ENCODE results near the gene ARAP2.

- TF ChIP-seq CTCF (optimal IDR thresholded peaks at IDR 0.05 in 1 of 3, IDR thresholded peaks at IDR 0.05 in 1 of 3, conservative IDR thresholded peaks at IDR 0.05 in 1 of 3; ENCODE audit: extremely low read depth in 1 of 3, insufficient read depth in 2 of 3, low read length in 3 of 3), result no peak
- no peak for TF ChIP-seq EZH2 (IDR thresholded peaks at IDR 0.05; ENCODE audit: low read length)
These were observed 70.4 kb downstream of the ARAP2 start for GRCh38 chr4:36173905-36174304.

Data from keratinocyte (primary cell).